Immature natural killer cell (primary cell): ENCODE results near the gene OR4D1. TPM values are rescaled to one million over a fixed set of nuclear protein-coding genes. Genes with fewer than 3 reads are reported as not detected.

Experiments used
- DNase-seq, 3 donors: peaks; one replicate each; pipeline ENCODE4 v3.0.0; 2022; ENCODE audit warnings: mixed read lengths in 1 of 3
- H3K27ac Mint-ChIP-seq, 6 donors: one replicate each; pipeline ENCODE4 v1.8.0; 2020; ENCODE audit warnings: mixed read lengths in 6 of 6, mild to moderate bottlenecking in 5 of 6, inconsistent platforms in 4 of 6, moderate library complexity in 3 of 6
- H3K27me3 Mint-ChIP-seq, 3 donors: one replicate each; pipeline ENCODE4 v1.8.0; 2020 to 2021; ENCODE audit warnings: low read depth in 3 of 3, mild to moderate bottlenecking in 3 of 3, mixed read lengths in 3 of 3, moderate library complexity in 3 of 3, inconsistent platforms in 1 of 3
- H3K36me3 Mint-ChIP-seq, 3 donors: one replicate each; pipeline ENCODE4 v1.8.0; 2020; ENCODE audit warnings: mixed read lengths in 3 of 3, inconsistent platforms in 2 of 3, mild to moderate bottlenecking in 2 of 3
- H3K4me1 Mint-ChIP-seq, 2 donors: one replicate each; pipeline ENCODE4 v1.8.0; 2020; ENCODE audit warnings: inconsistent platforms in 2 of 2, mild to moderate bottlenecking in 2 of 2, mixed read lengths in 2 of 2, moderate library complexity in 1 of 2
- H3K4me3 Mint-ChIP-seq, 5 donors: one replicate each; pipeline ENCODE4 v1.8.0; 2020; ENCODE audit warnings: mild to moderate bottlenecking in 5 of 5, mixed read lengths in 5 of 5, inconsistent platforms in 3 of 5, moderate library complexity in 3 of 5
- H3K9me3 Mint-ChIP-seq, 6 donors: one replicate each; pipeline ENCODE4 v1.8.0; 2020; ENCODE audit warnings: mild to moderate bottlenecking in 6 of 6, mixed read lengths in 6 of 6, inconsistent platforms in 4 of 6, moderate library complexity in 3 of 6
- polyA plus RNA-seq, 3 donors: library from polyadenylated mRNA; unstranded; fragments of 300-500 nt; fragmentation: Illumina TruSeq; gene quantifications; one replicate each; pipeline ENCODE4 v1.2.3, GENCODE V29; 2021

Gene OR4D1
- polyA plus RNA-seq, 3 donors from 2014 or later = 1.4 to 2.3 (median 1.4) TPM

GRCh38 chr17:58189436-58190146 is 41.4 kb downstream of the OR4D1 start:
- Mint-ChIP-seq H3K27me3 (peaks cover 0 to 6% (median 6%) of the 10 kb centered on the region in 3 donors), H3K9me3 (no peaks in the 10 kb centered on the region), H3K27ac (peak overlapping the region in 1 of 6 donors; percentile 49), H3K36me3 (no peaks in the 10 kb centered on the region), H3K4me1 (peaks cover 0 to 3% of the 10 kb centered on the region in 2 donors), H3K4me3 (no peak overlapping the region)
- DNase-seq = no peak

- no peaks in the 10 kb centered on the region for H3K9me3 Mint-ChIP-seq
- no peak overlapping the region for H3K27ac Mint-ChIP-seq
- H3K27me3 Mint-ChIP-seq = peaks cover 0 to 9% (median 6%) of the 10 kb centered on the region in 3 donors
- no peaks in the 10 kb centered on the region for H3K36me3 Mint-ChIP-seq
- no peaks in the 10 kb centered on the region for H3K4me1 Mint-ChIP-seq
- H3K4me3 Mint-ChIP-seq = no peak overlapping the region
- no peak for DNase-seq
Observed at GRCh38 chr17:58191241-58191896, 43.2 kb downstream of the OR4D1 start.

- DNase-seq = no peak
- H3K27ac Mint-ChIP-seq = no peak within 1 kb of the TSS
- H3K27me3 Mint-ChIP-seq = peaks cover 0 to 11% (median 6%) of the 10 kb centered on the region in 3 donors
- H3K4me3 Mint-ChIP-seq = no peak within 1 kb of the TSS
- no peaks in the 10 kb centered on the region for H3K36me3 Mint-ChIP-seq
- H3K4me1 Mint-ChIP-seq = no peaks in the 10 kb centered on the region
- no peaks in the 10 kb centered on the region for H3K9me3 Mint-ChIP-seq
Observed at GRCh38 chr17:58192612-58193011, 44.4 kb downstream of the OR4D1 start, which contains the start of gene EPX. Gene EPX, plus strand, starts transcription at chr17:58192726. Its CDS starts 121 bp downstream, at chr17:58192847.

GRCh38 chr17:58193641-58194255 is 45.6 kb downstream of the OR4D1 start:
- Mint-ChIP-seq H3K4me1 (no peaks in the 10 kb centered on the region), H3K9me3 (no peaks in the 10 kb centered on the region), H3K4me3 (no peak overlapping the region), H3K27ac (no peak overlapping the region), H3K27me3 (peaks cover 3 to 8% (median 4%) of the 10 kb centered on the region in 3 donors), H3K36me3 (no peaks in the 10 kb centered on the region)
- DNase-seq = no peak

- Mint-ChIP-seq H3K4me3 (no peak overlapping the region), H3K9me3 (no peaks in the 10 kb centered on the region), H3K4me1 (peaks cover 0 to 1% of the 10 kb centered on the region in 2 donors), H3K27ac (no peak overlapping the region), H3K27me3 (peaks cover 3 to 10% (median 4%) of the 10 kb centered on the region in 3 donors), H3K36me3 (no peaks in the 10 kb centered on the region)
- DNase-seq = no peak
Observed at GRCh38 chr17:58195518-58196123, 47.4 kb downstream of the OR4D1 start.

GRCh38 chr17:58196610-58197009 is 48.4 kb downstream of the OR4D1 start:
- H3K27ac Mint-ChIP-seq = no peak overlapping the region
- H3K9me3 Mint-ChIP-seq = no peaks in the 10 kb centered on the region
- peaks cover 3 to 10% (median 4%) of the 10 kb centered on the region in 3 donors for H3K27me3 Mint-ChIP-seq
- H3K4me3 Mint-ChIP-seq = no peak overlapping the region
- no peaks in the 10 kb centered on the region for H3K36me3 Mint-ChIP-seq
- DNase-seq = no peak
- peaks cover 0 to 1% of the 10 kb centered on the region in 2 donors for H3K4me1 Mint-ChIP-seq

- DNase-seq = peak; percentile 34 to 44 (median 35)
- Mint-ChIP-seq H3K9me3 (no peaks in the 10 kb centered on the region), H3K27ac (no peak overlapping the region), H3K4me1 (peaks cover 0 to 1% of the 10 kb centered on the region in 2 donors), H3K36me3 (peaks cover 0 to under 1% (median 0%) of the 10 kb centered on the region in 3 donors), H3K27me3 (peaks cover 3 to 8% (median 6%) of the 10 kb centered on the region in 3 donors), H3K4me3 (no peak overlapping the region)
Observed at GRCh38 chr17:58200024-58200633, 51.9 kb downstream of the OR4D1 start.

- Mint-ChIP-seq H3K27ac (no peak overlapping the region), H3K4me3 (no peak overlapping the region), H3K9me3 (no peaks in the 10 kb centered on the region), H3K36me3 (peaks cover 0 to 8% (median 4%) of the 10 kb centered on the region in 3 donors), H3K27me3 (peaks cover 3% of the 10 kb centered on the region in 3 donors), H3K4me1 (peaks cover 0 to 1% of the 10 kb centered on the region in 2 donors)
- no peak for DNase-seq
Observed at GRCh38 chr17:58202859-58203258, 54.7 kb downstream of the OR4D1 start.

GRCh38 chr17:58204796-58205195 is 56.6 kb downstream of the OR4D1 start:
- no peak for DNase-seq
- H3K27ac Mint-ChIP-seq = no peak overlapping the region
- peaks cover 0 to 3% (median 3%) of the 10 kb centered on the region in 3 donors for H3K27me3 Mint-ChIP-seq
- peaks cover 0 to 1% of the 10 kb centered on the region in 2 donors for H3K4me1 Mint-ChIP-seq
- peaks cover 7 to 16% (median 13%) of the 10 kb centered on the region in 3 donors for H3K36me3 Mint-ChIP-seq
- no peaks in the 10 kb centered on the region for H3K9me3 Mint-ChIP-seq
- no peak overlapping the region for H3K4me3 Mint-ChIP-seq

GRCh38 chr17:58205936-58206335 is 57.8 kb downstream of the OR4D1 start:
- Mint-ChIP-seq H3K36me3 (peaks cover 12 to 22% (median 20%) of the 10 kb centered on the region in 3 donors), H3K27me3 (peaks cover 0 to 3% (median 0%) of the 10 kb centered on the region in 3 donors), H3K27ac (no peak overlapping the region), H3K4me1 (no peaks in the 10 kb centered on the region), H3K9me3 (no peaks in the 10 kb centered on the region), H3K4me3 (no peak overlapping the region)
- no peak for DNase-seq

DNA sequence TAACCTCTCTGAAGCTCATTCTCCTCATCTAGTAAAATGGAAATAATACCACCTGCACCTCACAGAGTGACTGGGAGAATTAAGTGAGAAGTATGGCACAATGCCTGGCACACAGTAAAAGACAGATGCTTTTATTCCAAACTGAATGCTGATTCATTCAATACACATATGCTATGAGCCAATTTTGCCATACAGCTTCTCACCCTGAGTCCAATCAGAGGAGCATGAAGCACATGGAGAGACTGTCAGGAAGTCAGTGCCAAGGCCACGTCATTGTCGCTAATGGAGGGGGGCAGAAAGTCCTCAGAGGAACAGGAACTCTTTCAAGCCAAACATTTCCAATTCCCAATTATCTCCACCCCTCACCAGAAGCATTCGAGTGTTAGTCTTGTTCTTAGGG is 59.3 kb downstream of the OR4D1 start:
- H3K27ac Mint-ChIP-seq = no peak overlapping the region
- peaks cover 0 to 1% (median 0%) of the 10 kb centered on the region in 3 donors for H3K27me3 Mint-ChIP-seq
- H3K36me3 Mint-ChIP-seq = peaks cover 12 to 29% (median 20%) of the 10 kb centered on the region in 3 donors
- no peak for DNase-seq
- H3K4me1 Mint-ChIP-seq = no peaks in the 10 kb centered on the region
- H3K9me3 Mint-ChIP-seq = no peaks in the 10 kb centered on the region
- H3K4me3 Mint-ChIP-seq = no peak overlapping the region

- H3K4me3 Mint-ChIP-seq = no peak overlapping the region
- peaks cover 12 to 33% (median 25%) of the 10 kb centered on the region in 3 donors for H3K36me3 Mint-ChIP-seq
- no peaks in the 10 kb centered on the region for H3K4me1 Mint-ChIP-seq
- no peaks in the 10 kb centered on the region for H3K27me3 Mint-ChIP-seq
- peak overlapping the region in 1 of 6 donors; percentile 25 for H3K27ac Mint-ChIP-seq
- no peak for DNase-seq
- no peaks in the 10 kb centered on the region for H3K9me3 Mint-ChIP-seq
Observed at GRCh38 chr17:58208344-58208743, 60.2 kb downstream of the OR4D1 start.
